GM12801 (cell line): ENCODE data around the gene CCDC85C.

Experiments used
- CTCF ChIP-seq: IDR thresholded peaks from one replicate; pipeline ENCODE4 v1.5.1; 2011; ENCODE audit warnings: control low read depth; ENCODE audit not compliant: insufficient read length; ENCODE audit errors: extremely low read depth

CCDC85C gene

GRCh38 chr14:99539491-99539890 is 64.5 kb downstream of the CCDC85C start:
- no peak for TF ChIP-seq CTCF

GRCh38 chr14:99538733-99539132 is 65.3 kb downstream of the CCDC85C start:
- TF ChIP-seq CTCF, result no peak

GRCh38 chr14:99538275-99538674 is 65.7 kb downstream of the CCDC85C start:
- TF ChIP-seq CTCF, result no peak

- TF ChIP-seq CTCF, result no peak
These were observed 66.6 kb downstream of the CCDC85C start for GRCh38 chr14:99537399-99537798.

GRCh38 chr14:99535908-99536778 is 67.9 kb downstream of the CCDC85C start:
- no peak for TF ChIP-seq CTCF

- TF ChIP-seq CTCF, result no peak
These were observed 68.6 kb downstream of the CCDC85C start for GRCh38 chr14:99535448-99535847.

GRCh38 chr14:99534863-99535262 is 69.1 kb downstream of the CCDC85C start:
- no peak for TF ChIP-seq CTCF
